GM20431 (cell line): Measurements from ENCODE around the gene ADIPOR2.

Experiments used
- in situ Hi-C: fragments of 300-500 bp; cut with MseI, MboI; formaldehyde crosslinking; loops from one replicate; pipeline ENCODE4 v1.15.0; 2020; ENCODE audit warnings: low sequenced_read_pairs; ENCODE audit not compliant: unreplicated experiment

ADIPOR2 gene

DNA sequence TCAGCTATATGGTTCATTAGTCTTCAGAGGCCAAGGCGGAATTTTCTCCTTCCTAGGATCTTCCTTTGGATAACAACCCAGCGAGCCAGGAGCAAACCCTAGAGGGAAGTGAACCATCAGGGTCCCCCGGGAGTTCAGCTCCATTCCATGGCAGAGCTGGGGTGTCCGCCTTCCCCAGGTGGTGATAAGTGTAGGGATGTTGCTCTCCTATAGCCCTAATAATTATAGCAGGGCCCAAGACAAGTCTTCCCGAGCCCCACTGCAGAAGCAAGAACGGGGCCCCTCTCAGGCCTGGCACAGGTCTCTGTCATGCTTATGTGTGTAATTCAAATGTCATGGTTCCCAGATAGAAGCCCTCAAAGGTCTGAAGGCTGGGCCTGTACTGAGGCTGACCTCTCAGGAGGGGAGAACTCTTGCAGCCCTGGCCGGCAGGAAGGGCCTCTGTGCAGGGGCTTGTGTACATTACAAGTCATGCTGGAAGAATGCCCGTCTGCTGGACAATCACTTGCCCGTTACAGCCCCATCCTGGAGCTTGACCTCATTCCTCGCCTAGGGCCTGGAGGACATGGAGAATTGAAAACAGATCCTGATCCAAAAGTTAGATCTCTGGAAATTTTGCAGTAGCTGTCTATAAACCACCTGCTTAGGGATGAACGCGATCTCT is 146.8 kb downstream of the ADIPOR2 start:
- in situ Hi-C loops = no loop called here
